Measurements from ENCODE around the gene ERP44.

- TF ChIP-seq CTCF (IDR thresholded peaks at IDR 0.05) (no peak), POLR2AphosphoS5 (IDR thresholded peaks at IDR 0.05; ENCODE audit: low read depth, low read length) (no peak)
Observed at GRCh38 chr9:99986642-99987041, 112.2 kb downstream of the ERP44 start.

Data from Panc1 (cell line).